GM18505 (cell line): ENCODE measurements around the gene CENPO.

ENCODE experiments used
- ATAC-seq: cut with Tn5 transposase; IDR thresholded peaks from one replicate; pipeline ENCODE4 v1.9.1; 2021; ENCODE audit not compliant: unreplicated experiment
- POLR2A ChIP-seq: IDR thresholded peaks from 4 replicates; pipeline ENCODE4 v1.6.1; 2011; ENCODE audit warnings: borderline replicate concordance; ENCODE audit not compliant: insufficient read depth, insufficient read length; ENCODE audit errors: extremely low read depth

The CENPO gene

DNA sequence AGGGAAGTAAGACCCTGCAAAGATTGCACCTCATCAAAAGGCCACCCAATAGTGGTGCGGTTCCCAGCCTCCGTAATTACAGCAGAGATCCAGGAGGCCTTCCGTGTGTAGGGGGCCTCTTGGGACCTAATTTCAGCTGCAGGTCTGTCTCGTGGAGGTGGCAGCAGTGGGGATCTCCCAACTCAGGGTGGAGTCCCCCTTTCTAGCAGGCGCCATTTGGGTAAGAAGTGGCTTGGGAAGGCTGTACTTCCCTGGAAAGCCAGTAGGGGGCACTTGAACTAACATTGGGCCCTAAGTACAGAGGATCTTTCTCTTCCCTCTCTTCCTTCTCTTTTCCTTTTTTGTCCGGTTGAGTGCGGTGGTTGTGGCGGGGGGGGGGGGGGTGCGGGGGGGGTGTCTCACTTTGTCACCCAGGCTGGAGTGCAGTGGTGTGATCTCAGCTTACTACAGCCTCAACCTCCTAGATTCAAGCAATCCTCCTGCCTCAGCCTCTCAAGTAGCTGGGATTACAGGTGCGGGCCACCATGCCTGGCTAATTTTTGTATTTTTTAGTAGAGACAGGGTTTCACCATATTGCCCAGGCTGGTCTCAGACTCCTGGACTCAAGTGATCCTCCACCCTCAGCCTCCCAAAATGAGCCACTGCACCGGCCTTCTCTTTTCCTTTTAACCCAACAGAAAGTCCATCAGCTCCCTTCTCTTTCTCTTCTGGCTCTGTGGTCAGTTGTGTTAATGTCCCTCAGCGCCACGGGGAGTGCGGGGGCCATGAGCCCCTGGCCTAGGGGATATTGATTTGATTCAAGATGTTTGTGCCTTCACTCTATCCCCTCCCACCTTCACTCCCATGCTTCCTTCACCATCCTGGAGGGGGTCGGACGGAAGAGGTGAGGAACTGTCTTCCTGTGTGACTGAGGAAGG lies 32.0 kb downstream of the CENPO start:
- no peak for TF ChIP-seq POLR2A
- no peak for ATAC-seq

DNA sequence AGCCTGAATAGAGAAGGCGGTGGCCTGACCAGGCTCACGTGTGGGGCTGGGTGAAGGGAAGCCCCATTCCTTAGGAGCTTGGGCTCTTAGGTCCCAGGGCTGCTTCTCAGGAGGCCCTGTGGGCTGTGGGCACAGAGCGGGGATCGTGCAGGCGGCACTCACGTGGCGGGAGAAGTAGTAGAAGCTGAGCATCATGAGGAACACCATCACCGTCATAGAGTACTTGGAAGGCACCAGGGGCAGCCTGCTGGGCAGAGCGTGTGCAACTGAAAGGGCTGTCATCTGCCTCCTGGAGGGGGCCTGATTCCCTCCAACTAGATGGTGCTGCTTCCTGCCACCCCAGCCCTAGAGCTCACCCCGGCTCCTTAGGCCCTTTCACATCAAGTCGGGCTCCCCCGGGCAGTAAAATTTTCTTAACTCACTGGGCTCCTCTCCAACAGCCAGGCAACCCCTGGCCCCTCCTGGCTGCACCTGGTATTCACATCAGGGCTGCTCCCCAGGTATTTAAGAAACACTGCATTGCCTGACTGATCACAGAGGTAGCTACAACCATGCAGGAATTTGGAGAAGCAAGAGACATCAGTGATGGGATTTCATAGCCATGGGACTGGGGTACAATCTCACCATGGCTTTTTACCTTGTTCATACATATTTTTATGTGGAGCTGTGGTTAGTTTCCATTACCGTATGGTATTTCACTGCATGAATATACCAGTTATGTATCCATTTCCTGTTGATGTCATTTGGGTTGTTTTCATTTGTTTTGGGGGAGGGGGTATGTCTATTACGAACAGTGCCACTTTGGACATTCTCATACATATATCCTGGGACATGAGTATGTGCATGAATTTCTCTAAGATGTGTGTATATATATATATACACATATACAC lies 32.9 kb downstream of the CENPO start:
- no peak for TF ChIP-seq POLR2A
- ATAC-seq, result no peak

DNA sequence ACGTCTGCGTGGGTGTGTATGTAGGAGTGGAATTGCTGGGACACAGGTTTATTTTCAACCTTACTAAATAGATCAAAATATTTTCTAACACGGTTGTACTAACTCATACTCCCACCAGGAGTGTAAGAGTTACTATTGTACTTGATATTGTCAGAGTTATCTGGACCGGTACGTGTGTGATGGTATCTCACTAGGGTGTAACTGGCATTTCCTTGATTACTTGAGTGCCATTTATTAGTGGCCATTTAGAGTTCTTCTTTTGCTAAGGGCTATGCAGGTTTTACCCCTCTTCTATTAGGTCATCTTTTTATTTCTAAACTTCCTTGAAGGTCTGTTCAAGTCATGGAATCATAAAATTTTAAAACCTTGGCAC lies 33.5 kb downstream of the CENPO start:
- ATAC-seq, result no peak

DNA sequence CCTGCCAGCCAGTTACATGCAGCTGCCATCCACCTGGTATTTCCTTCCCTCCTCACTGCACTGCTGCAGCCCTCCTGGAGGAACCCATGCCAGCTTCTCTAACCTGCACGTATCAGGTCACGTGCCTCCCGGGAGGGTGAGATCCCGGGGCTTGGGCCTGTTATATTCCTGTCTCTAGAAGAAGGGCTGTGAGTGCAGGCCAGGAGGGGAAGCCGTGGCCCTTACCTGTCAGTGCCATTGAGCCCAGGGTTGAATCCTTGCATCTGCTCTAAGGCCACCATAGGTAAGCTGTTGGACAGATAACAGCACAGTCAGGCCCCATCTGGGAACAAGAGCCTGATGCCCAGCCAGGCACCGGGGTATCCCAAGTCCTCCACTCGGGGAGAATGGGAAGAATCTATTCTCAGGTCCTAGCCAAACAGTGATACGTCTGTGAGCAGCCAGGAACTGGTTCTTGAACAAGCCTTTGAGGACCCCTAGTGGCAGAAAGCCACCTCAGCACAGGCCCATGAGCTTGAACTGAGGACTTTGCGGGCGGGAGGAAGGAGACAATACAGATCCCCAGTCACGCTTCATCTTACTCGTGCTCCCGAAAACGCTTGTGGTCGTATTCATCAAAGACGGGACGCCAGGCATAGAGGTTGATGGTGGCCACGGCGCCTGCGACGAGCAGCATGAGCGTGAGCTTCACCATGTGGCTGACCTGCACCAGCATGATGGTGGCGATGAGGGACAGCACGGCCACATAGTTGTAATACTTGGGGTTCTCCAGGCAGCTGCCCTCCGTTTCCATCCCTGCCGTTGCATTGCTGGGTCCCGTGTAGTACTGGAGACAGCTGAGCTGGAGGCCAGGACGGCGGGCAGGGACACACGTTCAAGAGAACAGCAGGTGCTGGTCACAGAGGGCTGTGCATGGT lies 34.4 kb downstream of the CENPO start:
- no peak for ATAC-seq
- TF ChIP-seq POLR2A, result peak; percentile 10

More for the DNA sequence above, 33.5 kb downstream of the CENPO start:
- no peak for TF ChIP-seq POLR2A

DNA sequence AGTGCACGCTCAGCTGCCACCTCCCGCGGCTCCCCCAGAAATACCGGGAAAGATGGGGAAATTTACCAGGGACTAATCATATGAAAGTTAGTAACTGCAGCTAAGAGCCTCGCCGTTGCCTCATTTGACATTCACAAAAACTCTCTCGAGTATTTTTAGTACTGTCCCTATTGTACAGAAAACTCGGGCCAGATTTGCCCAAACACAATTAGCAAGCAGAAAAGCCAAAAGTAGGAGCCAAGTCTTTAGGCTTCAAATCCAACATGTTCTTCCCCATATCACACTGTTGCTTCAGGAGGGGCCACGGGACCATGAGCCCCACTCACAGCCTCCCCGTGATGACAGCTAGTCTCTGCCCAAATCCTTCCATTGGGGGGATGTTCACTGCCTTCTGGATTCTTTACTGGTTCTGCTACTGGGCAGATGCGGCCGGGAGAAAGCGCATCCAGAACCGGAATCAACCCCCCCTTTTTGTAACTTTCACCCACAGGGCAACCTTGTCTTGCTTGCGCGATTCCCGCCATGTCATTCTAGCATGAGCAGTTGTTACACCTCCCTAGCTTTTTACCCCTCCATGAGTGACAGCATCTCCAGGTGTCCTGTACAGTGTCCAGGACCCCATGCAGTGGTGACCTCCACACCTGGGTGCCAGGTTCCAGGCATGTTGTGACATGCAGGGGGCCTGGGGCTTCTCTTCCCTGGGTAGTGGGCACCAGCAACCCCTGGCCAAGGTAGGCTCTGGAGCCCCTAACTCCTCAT lies 35.2 kb downstream of the CENPO start:
- ATAC-seq, result no peak

DNA sequence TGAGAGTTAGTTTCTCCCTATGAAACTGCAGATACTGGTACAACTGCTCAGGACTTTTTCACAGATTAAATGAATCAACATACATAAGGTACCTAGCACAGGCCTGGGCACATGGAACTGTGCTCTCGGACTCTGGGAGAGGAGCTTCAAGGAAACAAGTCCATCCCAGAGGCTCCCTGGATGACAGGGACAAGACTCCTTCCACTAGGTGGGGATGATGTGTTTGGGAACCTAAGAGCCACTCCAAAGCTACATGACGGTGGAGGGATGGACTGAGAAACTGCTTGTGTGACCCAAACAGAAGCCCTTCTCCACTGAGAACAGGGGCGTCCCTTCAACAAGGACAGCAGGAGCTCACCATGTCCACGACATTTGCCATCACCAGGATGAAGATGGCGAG lies 37.1 kb downstream of the CENPO start:
- no peak for ATAC-seq
- TF ChIP-seq POLR2A, result no peak

More for the DNA sequence above, 35.2 kb downstream of the CENPO start:
- peak; percentile 1 for TF ChIP-seq POLR2A

DNA sequence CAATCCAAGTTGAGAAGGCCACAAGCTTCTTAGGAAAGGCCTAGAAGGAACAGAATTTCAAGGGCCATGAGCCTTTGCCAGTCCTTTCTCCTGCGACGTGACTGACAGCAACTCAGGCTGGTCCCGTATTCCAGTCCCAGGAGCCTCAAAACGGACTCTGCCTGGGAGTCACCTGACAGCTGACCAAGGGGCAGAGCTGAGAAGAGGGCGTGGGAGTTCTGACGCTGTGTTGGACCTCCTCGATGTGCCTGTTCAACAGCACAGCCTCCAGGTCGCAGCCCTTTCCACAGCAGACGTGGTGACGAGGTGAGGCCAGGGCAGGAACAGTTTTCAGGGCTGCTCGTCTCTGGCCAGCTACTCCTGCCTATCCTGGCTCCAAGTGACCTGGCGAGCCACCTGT lies 37.6 kb downstream of the CENPO start:
- ATAC-seq, result no peak
- no peak for TF ChIP-seq POLR2A

DNA sequence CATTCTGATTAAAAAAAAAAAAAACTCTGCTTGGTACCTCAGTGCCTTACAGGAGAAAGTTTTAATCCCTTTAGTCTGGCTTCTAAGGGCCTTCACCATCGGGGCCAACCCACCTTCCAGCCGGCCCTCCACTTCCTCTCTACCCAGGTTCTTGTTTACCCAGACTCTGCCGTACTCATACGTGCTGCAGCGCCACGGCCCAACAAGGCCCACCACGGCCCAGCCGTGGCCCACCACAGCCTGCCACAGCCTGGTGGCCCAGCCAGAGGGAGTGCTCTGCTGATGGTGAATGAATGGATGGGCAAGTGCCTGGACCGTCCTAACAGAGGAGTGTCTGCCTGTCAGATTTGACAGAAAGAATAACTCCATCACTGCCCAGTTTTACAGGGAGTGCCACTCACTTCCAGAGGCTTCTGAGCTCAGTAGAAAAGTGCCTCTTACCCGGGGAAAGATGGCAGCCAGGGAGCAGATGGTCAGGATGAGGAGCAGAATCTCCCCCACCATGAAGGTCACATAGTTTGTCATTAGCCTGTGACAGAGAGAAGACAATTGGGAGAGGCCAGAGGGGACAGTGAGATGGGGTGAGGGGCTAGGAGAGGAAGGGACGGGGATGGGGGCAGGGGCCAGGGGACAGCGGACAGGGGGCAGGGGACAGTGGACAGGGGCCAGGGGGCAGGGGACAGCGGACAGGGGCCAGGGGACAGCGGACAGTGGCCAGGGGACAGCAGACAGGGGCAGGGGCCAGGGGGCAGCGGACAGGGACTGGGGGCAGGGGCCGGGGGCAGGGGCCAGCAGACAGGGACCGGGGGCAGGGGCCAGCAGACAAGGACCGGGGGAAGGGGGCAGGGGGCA lies 38.2 kb downstream of the CENPO start:
- no peak for ATAC-seq
- TF ChIP-seq POLR2A, result no peak

DNA sequence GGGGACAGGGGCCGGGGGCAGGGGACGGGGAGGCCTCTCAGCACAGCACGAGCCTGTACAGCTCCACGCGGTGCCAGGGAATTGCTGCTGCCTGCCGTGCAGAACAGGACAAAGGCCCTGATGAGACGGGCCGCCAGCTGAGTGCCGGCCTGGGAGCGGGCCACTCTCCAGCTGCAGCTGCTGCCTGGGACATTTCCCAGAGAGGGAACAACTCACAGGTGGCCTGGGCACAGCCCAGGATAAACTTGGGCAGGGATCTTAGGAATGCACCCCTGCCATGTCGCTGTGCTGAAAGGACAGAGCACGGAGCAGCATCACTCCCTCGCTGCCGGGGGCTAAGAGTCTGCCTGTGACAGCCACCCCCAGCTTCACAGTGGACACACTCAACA lies 38.8 kb downstream of the CENPO start:
- ATAC-seq, result no peak
- TF ChIP-seq POLR2A, result no peak

DNA sequence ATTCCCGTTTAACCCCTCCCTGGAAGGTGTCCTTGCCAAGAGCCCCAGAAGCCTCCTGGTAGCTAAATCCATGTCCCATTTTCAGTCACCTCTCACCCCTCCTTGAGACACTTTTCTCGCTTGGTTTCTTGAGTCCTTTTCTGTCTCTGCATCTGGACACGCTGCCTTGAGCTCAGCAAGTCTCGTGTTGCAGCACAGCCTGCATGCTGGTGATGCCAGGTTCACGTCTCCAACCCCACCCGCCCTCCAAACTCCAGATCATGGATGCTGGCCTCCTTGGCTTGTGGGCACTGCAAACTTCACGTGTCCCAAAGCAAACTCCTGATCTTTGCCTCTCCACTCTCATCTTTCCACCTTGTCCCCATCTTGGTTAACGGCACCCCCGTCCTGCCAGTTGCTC lies 39.3 kb downstream of the CENPO start:
- no peak for ATAC-seq
- no peak for TF ChIP-seq POLR2A

DNA sequence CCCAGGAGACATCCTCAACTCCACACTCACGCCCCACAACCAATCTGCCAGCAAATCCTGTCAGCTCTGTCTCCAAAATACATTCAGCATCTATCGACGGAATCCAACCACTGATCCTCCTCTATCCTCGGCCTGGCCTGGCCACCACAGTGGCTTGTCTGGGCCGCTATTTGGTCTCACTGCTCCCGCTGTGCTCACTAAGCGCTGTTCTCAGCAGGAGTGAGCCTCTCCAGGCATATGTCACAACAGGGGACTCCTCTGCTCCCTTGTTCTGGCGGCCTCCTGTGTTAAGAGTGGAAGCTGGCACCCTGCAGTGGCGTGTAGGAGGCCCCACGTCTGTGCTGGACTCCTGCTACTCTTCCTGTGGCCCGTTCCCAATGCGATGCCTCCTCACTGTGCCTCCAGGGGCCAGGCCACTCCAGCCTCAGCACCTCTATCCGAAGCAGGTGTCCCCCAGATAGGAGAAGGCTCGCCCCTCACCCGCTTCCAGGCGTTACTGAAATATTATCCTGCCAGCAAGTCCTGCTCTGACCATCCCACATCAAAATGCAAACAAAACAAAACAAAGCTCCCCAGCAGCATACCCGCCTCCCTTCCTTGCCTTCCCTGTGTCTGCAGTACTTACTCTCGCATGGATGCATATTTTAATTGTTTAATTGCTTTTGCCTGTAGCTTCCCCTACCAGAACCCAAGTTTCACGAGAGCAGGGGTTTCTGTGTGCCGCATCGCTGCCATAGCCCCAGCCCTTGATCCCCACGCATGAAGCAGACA lies 39.9 kb downstream of the CENPO start:
- no peak for TF ChIP-seq POLR2A
- ATAC-seq, result no peak
